OCI-LY7 (cell line): ENCODE results near the gene DENND1B.

Experiments
- CTCF ChIP-seq: fragments of 200-600 bp; sonication (generic); conservative IDR thresholded peaks from 2 replicates; pipeline ENCODE4 v1.5.1; 2014; ENCODE audit warnings: mild to moderate bottlenecking, antibody characterized with exemption, low read length, moderate library complexity, mixed read lengths
- EZH2phosphoT487 ChIP-seq: fragments of 200-600 bp; sonication (generic); IDR thresholded peaks from 2 replicates; pipeline ENCODE4 v1.6.1; 2018; ENCODE audit warnings: low read depth, borderline replicate concordance, mild to moderate bottlenecking, mixed run types, antibody characterized with exemption, low read length, moderate library complexity, mixed read lengths

GRCh38 chr1:197706601-197707000, 68.7 kb downstream of the DENND1B start:
- TF ChIP-seq CTCF (no peak), EZH2phosphoT487 (no peak)
